OCI-LY3 (cell line): ENCODE measurements around the gene GNB5.

ENCODE experiments used
- H2AFZ ChIP-seq: fragments of 200-600, 300-600 bp; shearing (Covaris generic); 2 replicates; pipeline ENCODE4 v1.6.0; 2014; ENCODE audit warnings: antibody characterized with exemption, low read depth, low read length
- H3K27ac ChIP-seq: fragments of 200-600, 300-600 bp; sonication (generic); 2 replicates; pipeline ENCODE4 v1.5.1; 2014; ENCODE audit warnings: mild to moderate bottlenecking, low read length, moderate library complexity, mixed read lengths
- H3K27me3 ChIP-seq: fragments of 200-600, 300-600 bp; sonication (generic); 2 replicates; pipeline ENCODE4 v1.6.1; 2014; ENCODE audit warnings: low read depth, low read length, mixed read lengths
- H3K36me3 ChIP-seq: fragments of 200-600, 300-600 bp; sonication (generic); replicated peaks from 2 replicates; pipeline ENCODE3; 2014; ENCODE audit warnings: low read depth, low read length, mixed read lengths
- H3K4me1 ChIP-seq: fragments of 300-600, 200-600 bp; sonication (generic); 2 replicates; pipeline ENCODE4 v1.6.1; 2014; ENCODE audit warnings: low read length, mixed read lengths
- H3K4me2 ChIP-seq: fragments of 200-600, 300-600 bp; sonication (generic); 2 replicates; pipeline ENCODE4 v1.6.1; 2014; ENCODE audit warnings: low read length, mixed read lengths
- H3K4me3 ChIP-seq: fragments of 300-600, 200-600 bp; sonication (generic); 2 replicates; pipeline ENCODE4 v1.5.1; 2014; ENCODE audit warnings: antibody characterized with exemption, mild to moderate bottlenecking, low read length, moderate library complexity
- H3K79me2 ChIP-seq: fragments of 300-600, 200-600 bp; shearing (Covaris generic); 2 replicates; pipeline ENCODE4 v1.6.1; 2014; ENCODE audit warnings: mild to moderate bottlenecking, low read length, mixed read lengths
- H3K9ac ChIP-seq: fragments of 300-600, 200-600 bp; shearing (Covaris generic); 2 replicates; pipeline ENCODE4 v1.6.0; 2014; ENCODE audit warnings: mild to moderate bottlenecking, low read length, moderate library complexity
- H3K9me3 ChIP-seq: fragments of 200-600, 300-600 bp; shearing (Covaris generic); 2 replicates; pipeline ENCODE4 v1.6.1; 2014; ENCODE audit warnings: low read length, mixed read lengths; ENCODE audit not compliant: insufficient read depth
- H4K20me1 ChIP-seq: fragments of 200-600, 300-600 bp; sonication (generic); 2 replicates; pipeline ENCODE4 v1.6.1; 2016; ENCODE audit warnings: low read length, mixed read lengths; ENCODE audit not compliant: insufficient read depth
- EZH2phosphoT487 ChIP-seq: fragments of 200-600 bp; shearing (Covaris generic); IDR thresholded peaks from 2 replicates; pipeline ENCODE4 v1.6.1; 2018; ENCODE audit warnings: antibody characterized with exemption, mixed run types, low read depth
- TF ChIP-seq, protein P1 (sequence below): fragments of 200-600, 300-600 bp; sonication (generic); IDR thresholded peaks from 2 replicates; pipeline ENCODE4 v1.5.1; 2014; ENCODE audit warnings: antibody characterized with exemption, low read length, low read depth

The GNB5 gene

DNA sequence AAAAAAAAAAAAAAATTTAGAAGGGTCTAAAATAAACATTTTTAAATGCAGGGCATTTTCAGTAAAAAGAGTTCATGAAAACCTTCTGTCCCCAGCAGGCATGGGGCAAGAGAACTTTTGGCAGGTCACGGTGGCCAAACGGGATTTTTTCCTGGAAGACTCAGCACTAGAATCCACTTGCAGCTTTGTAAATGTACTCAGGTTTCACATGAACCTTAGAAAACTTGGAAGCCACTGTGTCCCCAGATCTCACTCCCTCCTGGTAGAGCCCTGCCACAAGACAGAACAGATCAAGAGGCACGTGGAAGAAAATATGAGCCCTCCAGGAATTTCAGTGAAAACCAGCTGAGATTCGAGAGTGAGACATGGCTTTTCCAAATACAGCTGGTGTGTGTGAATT is 2.1 kb upstream of the GNB5 start:
- H3K9me3 ChIP-seq, result no peaks in the 10 kb centered on the region
- H3K4me3 ChIP-seq, result no peak overlapping the region
- H3K27me3 ChIP-seq, result no peaks in the 10 kb centered on the region
- H3K79me2 ChIP-seq, result no peaks in the 10 kb centered on the region
- no peak overlapping the region for H3K27ac ChIP-seq
- H3K36me3 ChIP-seq, result no peaks in the 10 kb centered on the region
- H3K9ac ChIP-seq, result no peak overlapping the region
- no peaks in the 10 kb centered on the region for H3K4me1 ChIP-seq
- no peak overlapping the region for H3K4me2 ChIP-seq
- H2AFZ ChIP-seq, result no peak overlapping the region
- no peak for TF ChIP-seq EZH2phosphoT487
- TF ChIP-seq, protein P1, sequence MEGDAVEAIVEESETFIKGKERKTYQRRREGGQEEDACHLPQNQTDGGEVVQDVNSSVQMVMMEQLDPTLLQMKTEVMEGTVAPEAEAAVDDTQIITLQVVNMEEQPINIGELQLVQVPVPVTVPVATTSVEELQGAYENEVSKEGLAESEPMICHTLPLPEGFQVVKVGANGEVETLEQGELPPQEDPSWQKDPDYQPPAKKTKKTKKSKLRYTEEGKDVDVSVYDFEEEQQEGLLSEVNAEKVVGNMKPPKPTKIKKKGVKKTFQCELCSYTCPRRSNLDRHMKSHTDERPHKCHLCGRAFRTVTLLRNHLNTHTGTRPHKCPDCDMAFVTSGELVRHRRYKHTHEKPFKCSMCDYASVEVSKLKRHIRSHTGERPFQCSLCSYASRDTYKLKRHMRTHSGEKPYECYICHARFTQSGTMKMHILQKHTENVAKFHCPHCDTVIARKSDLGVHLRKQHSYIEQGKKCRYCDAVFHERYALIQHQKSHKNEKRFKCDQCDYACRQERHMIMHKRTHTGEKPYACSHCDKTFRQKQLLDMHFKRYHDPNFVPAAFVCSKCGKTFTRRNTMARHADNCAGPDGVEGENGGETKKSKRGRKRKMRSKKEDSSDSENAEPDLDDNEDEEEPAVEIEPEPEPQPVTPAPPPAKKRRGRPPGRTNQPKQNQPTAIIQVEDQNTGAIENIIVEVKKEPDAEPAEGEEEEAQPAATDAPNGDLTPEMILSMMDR, result no peak
- no peaks in the 10 kb centered on the region for H4K20me1 ChIP-seq

DNA sequence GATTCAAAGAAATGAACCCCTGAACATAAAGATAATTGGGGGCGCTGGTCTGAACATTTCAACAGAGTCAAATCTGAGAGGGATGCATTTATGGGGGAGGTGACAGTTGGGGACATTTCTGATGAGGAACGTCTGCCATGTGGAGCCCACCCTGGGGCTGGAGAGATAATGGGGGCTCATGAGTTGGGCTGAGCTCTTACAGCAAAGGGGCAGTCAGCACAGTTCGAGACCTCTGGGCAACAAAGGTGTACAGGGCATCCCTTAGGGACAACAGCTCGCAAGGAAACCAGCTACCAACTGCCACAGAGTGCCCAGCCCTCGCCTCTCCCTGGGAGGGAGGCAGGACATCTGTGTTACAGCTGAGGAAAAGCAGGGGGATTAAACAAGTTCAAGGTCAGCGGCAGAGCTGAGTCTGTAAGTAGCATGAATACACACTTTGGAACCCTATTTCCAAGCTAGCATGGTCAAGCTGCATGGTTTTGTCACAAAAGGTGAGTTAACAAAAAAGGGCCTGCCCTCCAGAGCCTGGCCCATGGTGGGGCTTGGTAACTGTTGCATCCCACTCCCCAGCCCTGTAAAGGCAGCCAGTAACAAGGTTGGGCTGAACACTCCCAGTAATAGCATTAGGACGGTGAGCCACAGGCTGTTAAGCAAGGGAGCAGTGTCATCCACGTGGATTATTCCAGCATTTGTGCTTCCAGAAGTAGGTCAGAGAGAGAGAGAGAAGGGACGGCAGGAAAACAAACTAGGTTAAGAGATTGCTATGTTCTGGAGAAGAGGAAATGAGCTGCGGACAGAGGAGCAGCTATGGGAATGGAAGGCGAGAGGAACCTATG is 4.3 kb downstream of the GNB5 start:
- no peak overlapping the region for H3K27ac ChIP-seq
- no peaks in the 10 kb centered on the region for H3K79me2 ChIP-seq
- H3K4me3 ChIP-seq, result no peak overlapping the region
- no peak overlapping the region for H3K4me2 ChIP-seq
- no peak overlapping the region for H3K9ac ChIP-seq
- TF ChIP-seq EZH2phosphoT487, result no peak
- TF ChIP-seq, protein P1, result no peak
- no peaks in the 10 kb centered on the region for H3K36me3 ChIP-seq
- H3K27me3 ChIP-seq, result no peaks in the 10 kb centered on the region
- no peak overlapping the region for H2AFZ ChIP-seq
- peaks cover 11% of the 10 kb centered on the region for H3K4me1 ChIP-seq
- no peaks in the 10 kb centered on the region for H3K9me3 ChIP-seq
- no peaks in the 10 kb centered on the region for H4K20me1 ChIP-seq

DNA sequence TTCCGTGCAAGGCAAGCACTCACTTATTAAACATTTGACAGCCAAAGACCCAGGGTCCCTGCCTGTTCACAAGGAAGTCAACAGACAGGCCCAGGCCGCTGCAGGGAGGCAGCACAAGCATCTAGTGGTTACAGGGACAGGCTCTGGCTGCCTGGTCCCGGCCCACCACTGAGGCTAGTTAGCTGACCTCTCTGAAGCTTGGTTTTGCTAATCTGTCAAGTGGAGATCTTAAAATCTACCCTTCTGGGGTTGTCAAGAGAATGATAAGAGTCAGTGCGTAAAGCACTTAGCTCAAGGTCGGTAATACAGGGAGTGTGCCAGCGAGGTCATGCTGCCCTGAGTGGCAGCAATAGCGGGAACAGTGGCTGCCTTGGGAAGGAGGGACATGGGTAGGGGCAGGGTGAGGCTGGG is 6.0 kb downstream of the GNB5 start:
- no peaks in the 10 kb centered on the region for H4K20me1 ChIP-seq
- H3K9ac ChIP-seq, result no peak overlapping the region
- peaks cover 15% of the 10 kb centered on the region for H3K4me1 ChIP-seq
- no peaks in the 10 kb centered on the region for H3K36me3 ChIP-seq
- H3K4me2 ChIP-seq, result no peak overlapping the region
- H3K27ac ChIP-seq, result no peak overlapping the region
- H3K4me3 ChIP-seq, result no peak overlapping the region
- no peaks in the 10 kb centered on the region for H3K27me3 ChIP-seq
- TF ChIP-seq EZH2phosphoT487, result no peak
- TF ChIP-seq, protein P1, result no peak
- no peaks in the 10 kb centered on the region for H3K9me3 ChIP-seq
- H2AFZ ChIP-seq, result no peak overlapping the region
- no peaks in the 10 kb centered on the region for H3K79me2 ChIP-seq

DNA sequence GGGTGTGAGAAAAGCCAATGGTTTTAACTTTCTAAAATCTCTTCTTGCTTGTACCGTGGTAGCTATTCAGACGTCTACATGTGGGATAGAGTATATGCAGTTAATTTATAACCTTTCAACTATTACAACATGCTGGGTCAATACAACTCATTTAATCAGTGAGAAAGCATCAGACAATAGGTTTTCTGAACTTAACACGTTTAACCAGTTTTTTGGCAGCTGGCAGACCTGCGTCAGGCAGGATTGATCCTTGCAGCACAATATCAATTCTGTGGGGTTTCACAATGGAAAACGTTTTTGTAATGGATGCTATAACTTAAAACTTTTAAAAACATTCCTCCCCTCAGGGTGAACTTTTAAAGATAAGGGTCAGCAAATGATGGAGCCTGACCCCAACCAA is 6.5 kb downstream of the GNB5 start:
- H3K9ac ChIP-seq, result no peak overlapping the region
- H2AFZ ChIP-seq, result no peak overlapping the region
- no peaks in the 10 kb centered on the region for H3K9me3 ChIP-seq
- TF ChIP-seq EZH2phosphoT487, result no peak
- TF ChIP-seq, protein P1, result no peak
- H3K4me1 ChIP-seq, result peaks cover 15% of the 10 kb centered on the region
- no peaks in the 10 kb centered on the region for H3K27me3 ChIP-seq
- no peak overlapping the region for H3K4me2 ChIP-seq
- H4K20me1 ChIP-seq, result no peaks in the 10 kb centered on the region
- H3K36me3 ChIP-seq, result no peaks in the 10 kb centered on the region
- no peaks in the 10 kb centered on the region for H3K79me2 ChIP-seq
- H3K4me3 ChIP-seq, result no peak overlapping the region
- H3K27ac ChIP-seq, result no peak overlapping the region
